Esophagus mucosa (tissue), 1 donor: ENCODE measurements around the gene CLHC1. TPM values are rescaled to one million over a fixed set of nuclear protein-coding genes. Genes with fewer than 3 reads are reported as not detected.
A peak's percentile ranks its signal among the peaks of the same experiment; 100 is the strongest.
"Not testable (repeated sequence)": the region's sequence is repeated elsewhere in the genome, so short reads cannot be mapped to it uniquely, and the experiment has no call there.

Experiments used
- ATAC-seq: fragments of 200-7000 bp; cut with Tn5 transposase; one replicate; pipeline ENCODE4 v1.9.1; 2020
- total RNA-seq: library from RNA; stranded (reverse); gene quantifications from one replicate; pipeline ENCODE4 v1.2.4, GENCODE V29; 2023
- donor health status: DM: yes; HTN: yes; CAD: no.

CLHC1 gene
- total RNA-seq, 1 donor from 2014 or later = 5.3 TPM

DNA sequence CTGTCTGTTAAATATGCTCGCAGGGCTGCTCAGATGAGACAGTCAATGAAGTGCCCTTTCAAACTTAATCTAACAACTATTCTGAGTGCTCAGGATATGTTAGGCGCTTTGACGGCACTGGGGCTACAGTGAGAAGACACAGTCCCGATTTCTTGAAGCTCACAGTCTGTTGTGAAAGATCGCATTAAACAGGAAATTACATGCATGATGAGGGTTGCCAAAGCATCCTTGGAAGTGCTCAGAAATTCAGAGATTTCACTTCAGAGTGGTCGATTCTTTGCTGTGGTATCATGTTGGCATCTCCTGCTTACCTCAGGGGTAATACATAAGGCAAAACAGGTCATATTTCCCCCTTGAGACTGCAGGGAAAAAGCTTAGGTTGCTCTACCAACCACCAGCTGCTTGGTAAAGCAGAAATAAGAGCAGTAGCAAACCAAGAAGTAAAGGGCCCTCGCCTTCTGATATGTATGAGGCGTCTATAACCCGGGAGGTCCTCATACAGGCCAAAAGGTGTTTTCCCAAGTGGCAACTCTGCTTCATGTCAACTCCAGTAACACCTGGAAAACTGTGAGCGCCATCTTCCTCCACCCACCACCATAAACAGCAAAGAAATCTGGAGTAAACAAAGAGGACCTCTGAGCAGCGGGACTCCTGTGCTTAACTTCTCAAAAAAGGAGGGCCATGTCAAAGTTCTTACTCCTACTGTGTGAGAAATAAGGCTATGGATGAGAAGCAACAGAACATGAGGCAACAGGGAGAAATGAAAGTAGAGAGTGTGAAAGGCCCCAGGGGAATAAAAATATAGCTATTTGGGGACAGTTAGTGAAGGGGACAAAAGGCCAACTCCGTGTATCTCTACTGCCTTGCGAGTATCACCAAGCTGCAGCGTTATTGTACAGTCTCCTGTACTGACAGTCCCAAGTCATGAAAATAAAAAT lies 79.3 kb downstream of the CLHC1 start:
- ATAC-seq = no peak

DNA sequence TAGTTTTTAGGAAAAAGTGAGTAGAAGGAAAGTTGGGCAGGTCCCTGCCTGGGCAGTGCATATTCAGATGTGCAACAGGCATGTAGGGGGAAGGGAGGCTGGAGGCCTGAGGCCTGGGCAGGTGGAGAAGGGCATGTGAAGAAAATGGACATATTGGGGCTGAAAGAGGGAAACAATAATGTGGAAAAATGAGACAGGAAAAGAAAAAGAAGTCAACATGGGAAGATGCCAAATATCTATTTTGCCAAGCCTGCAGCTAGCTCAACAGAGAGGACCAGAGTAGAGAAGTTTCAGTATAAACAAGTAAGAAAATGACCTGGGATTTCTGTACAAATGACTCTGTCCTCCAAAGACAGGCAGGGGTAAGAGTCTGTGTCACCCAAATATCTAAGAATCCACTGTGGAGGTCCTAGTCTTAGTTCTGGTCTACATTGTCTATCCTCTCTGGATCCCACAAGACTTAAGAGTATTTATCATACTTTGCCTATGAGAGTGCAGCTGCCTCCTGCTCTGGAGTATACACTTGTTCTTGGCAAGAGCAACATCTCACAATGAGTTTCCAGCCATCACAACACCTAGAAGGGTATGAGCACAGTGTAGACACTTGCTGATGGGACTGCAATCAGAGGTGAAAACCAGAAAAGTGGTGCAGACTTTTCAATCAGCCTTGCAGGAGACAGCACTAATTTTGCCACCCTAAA lies 80.2 kb downstream of the CLHC1 start:
- no peak for ATAC-seq

DNA sequence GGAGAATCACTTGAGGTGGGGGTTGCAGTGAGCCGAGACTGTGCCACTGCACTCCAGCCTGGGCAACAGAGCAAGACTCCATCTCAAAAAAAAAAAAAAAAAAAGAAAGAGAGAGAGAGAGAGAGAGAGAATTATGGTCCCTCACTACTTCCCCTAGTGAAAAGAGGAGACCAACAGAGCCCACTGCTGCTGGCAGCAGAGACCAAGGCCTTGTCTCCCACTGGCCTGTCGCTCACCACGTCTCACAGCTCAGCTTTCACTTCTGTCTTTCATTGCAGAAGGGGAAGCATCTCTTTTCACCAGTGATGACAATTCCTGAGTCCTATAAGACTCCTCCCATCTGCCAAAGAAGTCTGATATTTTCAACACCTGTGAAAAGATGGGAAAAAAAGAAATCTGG lies 81.3 kb downstream of the CLHC1 start:
- no peak for ATAC-seq

DNA sequence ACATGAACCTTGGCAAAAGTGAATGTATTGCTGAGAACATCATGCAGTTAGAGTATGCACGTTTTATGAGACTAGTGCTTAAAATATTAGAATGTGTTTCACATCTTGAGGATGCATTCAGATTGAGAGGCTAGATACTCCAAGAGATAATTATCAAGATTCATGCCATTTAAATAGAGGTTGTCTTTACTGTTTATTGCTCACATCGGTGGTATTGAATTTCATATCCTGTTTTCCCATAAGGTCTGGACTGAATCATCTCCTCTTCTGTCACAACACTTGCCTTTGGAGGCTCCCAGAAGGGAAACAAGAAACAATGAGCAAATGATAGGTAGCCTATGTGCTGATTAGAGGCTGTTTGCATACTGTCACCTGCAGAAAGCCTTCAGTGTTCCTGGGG lies 83.8 kb downstream of the CLHC1 start:
- ATAC-seq = no peak

DNA sequence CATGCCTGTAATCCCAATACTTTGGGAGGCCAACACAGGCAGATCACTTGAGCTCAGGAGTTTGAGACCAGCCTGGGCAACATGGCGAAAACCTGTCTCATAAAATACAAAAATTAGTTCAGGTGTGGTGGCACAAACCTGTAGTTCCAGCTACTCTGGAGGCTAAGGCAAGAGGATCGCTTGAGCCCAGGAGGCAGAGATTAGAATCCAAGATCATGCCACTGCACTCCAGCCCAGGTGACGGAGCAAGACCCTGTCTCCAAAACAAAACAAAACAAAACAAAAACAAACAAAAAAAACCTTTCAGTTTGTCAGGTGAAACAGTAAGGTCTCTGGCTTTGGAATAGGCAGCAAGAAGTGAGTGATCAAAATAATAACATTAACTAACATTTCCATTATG lies 84.6 kb downstream of the CLHC1 start:
- no peak for ATAC-seq

DNA sequence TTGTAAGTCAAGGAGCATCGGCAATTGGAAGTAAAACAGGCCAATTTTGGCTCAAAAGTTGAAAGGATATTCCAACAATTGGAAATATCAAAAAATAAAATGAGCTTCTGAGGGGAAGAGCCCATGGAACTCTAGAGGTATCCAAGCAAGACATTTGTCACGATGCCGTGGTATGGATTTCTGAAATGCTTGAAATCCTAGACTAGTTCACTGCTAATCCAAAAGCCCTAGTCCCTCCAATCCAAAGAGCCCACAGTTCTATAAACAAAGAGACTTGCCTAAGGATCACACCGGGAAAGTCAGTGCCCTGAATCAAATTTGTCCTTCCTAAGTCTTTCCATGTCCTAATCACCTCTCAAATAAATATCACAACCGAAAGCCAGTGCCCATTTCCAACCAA lies 85.1 kb downstream of the CLHC1 start:
- no peak for ATAC-seq

DNA sequence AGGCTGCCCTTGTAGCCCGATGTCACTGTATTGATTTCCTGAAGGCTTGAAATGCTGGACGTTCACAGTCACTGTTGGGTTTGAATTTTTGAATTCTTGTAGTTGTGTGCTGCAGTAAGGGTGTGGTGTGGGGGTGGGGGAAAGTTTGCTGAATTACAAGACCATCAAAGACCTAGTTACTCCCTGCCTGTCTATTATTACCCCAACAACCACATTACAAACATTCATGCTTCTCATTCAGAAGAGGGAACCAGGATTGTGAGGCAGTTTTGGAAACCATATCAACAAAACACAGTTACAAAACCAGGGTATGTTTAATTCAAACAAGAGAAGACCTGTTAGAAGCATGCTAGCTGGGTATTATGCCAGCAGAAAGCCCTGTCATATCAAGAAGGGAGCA lies 85.8 kb downstream of the CLHC1 start:
- ATAC-seq = no peak

DNA sequence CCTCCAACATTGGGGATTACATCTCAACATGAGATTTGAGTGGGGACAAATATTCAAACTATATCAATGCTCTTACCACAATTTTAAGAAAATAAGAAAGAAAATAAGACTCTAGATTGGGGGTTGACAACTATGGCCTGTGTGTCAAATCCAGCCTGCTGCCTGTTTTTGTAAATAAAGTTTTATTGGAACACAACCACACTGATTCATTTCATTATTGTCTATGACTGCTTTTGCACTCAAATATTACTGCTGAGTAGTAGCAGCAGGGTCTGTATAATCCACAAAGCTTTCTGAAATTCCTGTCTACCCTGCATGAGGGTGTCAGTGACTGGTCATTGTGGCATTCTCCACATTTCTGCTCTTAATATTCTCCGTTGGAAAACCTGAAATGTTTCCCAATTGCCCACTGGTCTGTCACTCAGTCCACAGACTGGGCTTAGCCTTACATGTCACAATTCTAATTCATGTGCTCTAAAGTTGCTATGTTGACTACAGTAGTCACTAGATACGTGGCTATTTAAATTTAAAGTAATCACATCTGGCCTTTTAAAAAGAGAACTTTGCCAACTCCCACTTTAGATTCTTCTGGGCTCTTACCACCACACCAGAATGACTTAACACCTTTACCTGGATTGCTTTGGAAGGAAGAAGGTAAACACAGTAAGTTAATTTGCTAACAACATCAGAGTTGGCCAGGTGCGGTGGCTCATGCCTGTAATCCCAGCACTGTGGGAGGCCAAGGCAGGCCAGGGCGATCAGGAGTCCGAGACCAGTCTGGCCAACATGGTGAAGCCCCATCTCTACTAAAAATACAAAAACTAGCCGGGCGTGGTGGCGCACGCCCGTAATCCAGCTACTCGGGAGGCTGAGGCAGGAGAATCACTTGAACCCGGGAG lies 86.9 kb downstream of the CLHC1 start:
- ATAC-seq = no peak

DNA sequence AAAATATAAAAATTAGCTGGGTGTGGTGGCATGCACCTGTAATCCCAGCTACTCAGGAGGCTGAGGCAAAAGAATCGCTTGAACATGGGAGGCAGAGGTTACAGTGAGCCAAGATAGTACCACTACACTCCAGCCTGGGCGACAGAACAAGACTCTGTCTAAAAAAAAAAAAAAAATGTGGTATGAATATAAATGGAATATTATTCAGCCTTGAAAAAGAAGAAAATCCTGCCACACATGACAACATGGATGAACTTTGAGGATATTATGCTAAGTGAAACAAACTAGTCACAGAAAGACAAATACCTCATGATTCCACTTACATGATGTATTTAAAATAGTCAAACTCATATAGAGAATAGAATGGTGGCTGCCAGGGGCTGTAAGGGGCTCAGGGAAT lies 88.4 kb downstream of the CLHC1 start:
- not testable (repeated sequence) for ATAC-seq

DNA sequence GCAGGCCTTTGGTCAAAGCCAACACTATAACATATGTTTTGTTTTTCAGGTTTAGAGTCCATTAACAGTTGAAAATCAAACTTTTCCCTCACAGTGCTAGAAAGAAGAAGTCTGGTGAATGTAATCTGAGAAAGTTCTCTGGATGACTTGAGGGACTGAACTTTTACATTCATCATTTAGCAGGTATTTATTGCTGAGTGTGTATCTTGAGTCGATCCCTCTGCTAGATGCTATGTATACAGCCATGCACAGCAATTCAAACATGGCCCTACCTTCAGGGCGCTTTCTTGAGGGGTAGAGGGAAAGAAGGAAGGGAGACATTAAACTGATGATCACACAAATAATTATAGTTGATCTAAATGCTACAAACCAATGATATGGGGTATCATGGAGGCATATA lies 89.6 kb downstream of the CLHC1 start:
- no peak for ATAC-seq

DNA sequence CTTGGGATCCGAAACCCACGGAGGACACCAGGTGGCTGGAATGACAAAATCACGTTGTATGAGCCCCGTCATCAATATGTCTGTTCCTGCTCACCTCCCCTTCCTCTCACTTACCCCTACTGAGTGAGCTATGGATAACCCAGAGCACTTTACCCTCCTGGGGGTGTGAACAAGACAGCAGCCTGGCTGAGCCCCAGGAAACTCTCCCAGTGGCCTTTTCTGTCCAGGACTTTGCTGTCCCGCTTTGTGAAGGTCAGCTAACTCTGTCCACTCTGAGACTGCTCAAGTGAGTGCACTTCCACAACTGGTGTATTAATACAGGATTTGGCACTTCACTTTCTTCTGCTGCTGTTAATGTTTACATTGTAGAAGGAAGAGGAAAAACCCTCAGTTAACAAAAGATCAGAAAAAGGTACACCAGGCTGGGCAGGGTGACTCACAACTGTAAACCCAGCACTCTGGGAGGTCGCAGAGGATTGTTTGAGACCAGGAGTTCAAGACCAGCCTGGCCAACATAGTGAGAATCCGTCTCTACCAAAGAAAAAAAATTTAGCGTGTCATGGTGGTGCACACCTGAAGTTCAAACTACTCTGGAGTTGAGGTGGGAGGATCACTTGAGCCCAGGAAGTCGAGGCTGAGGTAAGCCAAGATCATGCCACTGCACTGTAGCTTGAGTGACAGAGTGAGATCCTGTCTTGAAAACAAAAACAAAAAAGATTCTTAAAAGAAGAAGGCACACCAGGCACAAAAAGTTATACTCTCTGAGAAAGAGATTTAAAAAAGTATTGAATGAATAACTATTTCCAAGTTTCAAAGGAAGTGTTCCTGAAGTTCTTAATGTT lies 90.3 kb downstream of the CLHC1 start:
- peak; percentile 35 for ATAC-seq

DNA sequence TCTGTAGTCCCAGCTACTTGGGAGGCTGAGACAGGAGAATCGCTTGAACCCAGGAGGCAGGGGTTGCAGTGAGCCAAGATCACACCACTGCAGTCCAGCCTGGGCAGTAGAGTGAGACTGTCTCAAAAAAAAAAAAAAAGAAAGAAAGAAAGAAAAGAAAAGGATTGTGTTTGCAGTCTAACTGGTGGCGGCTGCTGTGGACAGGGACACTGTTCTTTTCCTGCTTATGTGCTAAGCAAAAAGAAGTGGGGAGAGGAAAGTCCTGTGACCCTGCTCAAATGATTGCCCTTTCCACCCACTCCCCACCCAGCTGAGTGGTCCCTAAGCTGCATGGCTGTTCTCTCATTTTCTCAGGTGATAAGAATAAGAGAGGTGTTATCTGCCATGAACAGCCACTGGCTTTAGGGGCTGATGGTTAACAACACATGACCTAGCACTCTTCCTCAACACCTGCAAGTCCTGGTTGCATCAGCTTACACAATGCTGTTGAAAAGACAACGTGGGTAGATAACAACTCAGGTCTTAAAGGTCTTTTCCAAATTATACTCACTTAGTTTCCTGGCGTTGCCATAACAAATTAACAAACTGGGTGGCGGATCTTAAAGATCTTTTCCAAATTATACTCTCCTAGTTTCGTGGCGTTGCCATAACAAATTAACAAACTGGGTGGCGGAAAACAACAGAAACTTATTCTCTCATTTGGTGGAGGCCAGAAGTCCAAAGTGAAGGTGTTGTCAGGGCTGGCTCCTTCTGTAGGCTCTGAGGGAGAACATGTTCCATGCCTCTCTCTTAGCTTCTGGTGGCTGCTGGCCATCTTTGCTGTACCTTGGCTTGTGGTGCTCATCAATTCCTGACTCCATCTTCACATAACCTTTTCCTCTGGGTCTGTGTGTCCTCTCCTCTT lies 91.5 kb downstream of the CLHC1 start:
- ATAC-seq = no peak

DNA sequence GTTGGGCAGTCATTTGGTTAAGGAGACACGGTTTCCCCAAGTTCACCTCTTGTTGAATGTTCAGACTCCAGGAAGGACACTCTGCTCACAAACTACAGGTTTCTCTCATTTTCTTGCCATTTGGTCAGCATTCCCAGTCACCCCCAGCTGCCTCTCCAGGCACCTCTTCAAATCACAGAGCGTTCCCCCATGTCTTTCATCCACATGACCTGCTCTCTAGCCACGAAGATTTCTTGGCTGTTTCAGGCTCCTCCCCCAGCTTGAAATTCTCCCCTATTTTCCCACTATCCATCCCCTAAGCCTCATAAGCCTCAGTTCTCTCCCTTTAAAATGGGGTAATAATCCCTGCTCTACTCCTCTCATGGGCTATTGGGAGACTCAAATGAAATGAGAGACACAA lies 92.8 kb downstream of the CLHC1 start:
- ATAC-seq = no peak

DNA sequence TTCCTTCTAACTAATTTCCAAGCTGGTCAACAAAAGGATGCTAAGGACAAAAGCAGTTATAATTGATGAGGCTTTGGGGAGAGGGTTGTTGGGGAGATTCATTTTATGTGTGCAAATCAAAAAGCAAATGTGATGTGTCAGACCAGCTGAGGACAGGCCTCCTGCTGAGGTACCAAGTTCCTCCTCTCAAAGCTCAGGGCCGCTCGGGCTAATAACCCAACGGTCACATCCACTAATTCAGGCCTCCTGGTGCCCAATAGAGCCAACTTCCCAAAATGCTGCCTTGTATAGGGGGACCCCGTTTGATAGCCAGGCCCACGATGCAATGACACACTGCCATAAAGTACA lies 93.2 kb downstream of the CLHC1 start:
- ATAC-seq = no peak

DNA sequence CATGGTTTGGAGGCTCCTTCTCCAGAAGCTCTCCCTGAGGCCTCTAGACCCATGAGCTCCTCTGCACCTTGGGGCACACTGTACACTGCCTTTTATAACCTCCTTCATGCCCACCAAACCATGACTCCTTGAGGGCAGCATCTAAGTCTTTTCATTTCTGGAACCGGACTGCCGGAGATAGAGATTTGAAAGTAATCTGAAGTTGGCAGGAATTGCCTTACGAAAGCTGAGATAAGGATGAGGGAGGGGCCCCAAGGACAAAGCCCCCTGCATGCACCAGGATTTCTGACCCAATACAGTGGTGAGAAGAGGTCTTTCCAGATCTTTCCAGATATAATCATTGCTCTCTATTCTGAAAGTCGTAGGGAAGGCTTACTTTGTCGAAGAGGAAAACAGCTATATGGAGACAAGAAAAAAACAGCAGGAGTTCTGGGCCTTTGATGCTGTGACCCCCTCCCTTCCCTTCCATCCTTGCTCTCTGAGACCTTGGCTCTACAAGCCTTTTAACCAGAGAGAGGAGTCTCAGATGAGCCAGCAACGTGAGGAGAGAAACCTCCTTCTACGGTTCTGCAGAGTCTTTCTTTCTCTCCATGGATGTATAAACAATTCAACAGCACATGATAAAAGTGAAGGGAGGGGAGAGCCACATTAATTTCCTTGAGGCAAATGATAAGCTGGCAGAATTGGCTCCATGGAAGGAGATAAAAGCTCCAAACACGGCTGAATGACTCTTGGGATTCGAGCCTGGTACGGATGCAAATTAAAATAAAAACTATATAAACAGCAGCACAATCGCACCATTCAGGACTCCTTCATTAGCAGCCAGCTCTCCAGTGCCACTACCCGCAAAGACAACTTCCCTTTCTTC lies 93.8 kb downstream of the CLHC1 start:
- no peak for ATAC-seq

DNA sequence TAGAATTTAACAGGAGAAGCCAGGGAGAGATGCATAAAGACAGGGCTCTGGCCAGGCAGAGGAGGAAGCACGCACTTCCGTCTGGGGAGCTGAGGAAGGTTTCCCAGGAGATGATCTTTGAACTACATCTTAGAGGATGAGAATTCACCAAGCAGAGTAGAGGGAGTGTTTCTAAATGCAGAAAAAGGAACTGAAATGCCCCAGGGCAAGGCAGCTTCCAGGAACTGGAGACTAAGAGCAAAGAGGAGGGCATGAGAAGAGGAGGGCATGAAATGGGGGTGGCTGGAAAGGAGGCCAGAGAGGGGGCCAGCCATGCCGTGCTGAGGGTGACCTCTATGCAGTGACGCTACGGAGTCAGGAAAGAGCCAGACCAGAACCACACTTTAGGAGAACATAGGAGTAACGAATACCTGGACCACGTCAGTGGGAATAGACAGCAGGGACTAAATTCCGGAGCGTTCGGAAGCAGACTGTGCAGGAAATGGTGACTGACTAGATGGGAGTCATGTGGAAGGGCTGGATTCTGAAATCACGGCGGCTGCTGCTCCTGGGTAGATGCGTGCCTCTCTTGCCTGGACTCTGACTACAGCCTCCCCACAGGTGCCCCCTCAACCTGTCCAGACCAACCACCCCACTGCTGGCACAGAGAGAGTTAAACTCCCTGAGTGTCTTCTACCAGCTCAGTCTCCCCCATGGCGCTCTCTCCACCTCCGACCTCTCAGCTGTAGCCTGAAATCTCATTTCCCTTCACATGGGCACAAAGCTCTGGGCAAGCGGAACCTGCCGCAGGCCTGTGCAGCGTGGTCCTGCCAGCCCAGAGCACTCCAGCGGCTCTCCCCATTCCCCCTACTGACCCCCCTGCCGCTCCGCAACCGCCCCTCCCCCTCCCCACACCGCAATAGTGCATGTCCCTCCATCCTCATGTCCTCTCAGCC lies 94.8 kb downstream of the CLHC1 start:
- ATAC-seq = no peak

DNA sequence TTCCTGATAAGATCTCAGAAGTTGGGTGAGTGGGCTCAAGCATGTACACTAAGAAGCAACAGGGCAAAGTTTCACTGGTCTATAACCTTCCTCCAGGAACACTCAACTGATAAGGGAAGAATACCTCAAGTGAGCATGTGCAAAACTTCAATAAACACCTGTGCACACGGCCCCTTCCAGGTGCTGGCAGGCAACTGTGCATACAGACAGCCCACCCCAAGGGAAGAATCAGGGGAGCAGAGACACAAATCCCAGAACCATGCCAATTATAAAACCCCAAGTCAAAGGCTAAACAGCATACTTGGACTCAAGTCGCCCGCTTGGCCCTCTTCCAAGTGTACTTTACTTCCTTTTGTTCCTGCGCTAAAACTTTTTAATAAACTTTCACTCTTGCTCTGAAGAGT lies 96.0 kb downstream of the CLHC1 start:
- ATAC-seq = no peak

DNA sequence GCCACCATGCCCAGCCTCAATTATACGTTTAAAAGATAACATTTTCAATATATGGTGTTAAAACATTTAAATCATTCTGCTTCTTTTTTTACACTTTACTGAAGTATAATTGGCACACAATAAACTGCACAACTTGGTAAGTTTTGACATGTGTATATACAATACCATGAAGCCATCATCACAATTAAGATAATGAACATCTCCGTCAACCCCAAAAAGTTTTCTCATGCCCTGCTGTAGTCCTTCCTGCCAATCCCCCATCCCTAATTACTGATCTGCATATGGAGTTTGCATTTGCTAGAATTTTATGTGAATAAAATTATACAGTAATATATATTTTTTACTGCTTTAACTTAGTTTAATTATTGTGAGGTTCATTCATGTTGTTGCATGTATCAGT lies 96.6 kb downstream of the CLHC1 start:
- ATAC-seq = no peak

DNA sequence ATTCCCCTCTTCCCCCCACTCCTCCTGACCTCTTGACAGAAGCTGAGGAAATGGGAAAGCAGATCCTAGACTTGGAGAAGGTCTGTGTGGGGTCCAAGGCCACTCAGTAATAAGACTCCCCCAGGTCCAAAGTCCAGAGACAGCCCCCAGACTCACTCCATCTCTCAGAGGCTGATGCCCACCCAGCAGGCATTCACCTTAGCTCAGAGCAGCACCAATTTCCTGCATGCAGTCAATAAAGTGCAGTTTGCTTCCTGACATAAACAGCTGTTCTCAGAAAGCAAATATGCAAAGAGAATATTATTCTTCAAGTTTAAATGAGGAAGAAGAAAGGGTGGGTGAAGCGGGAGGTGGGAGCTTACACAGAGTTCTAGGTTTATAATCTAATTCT lies 97.8 kb downstream of the CLHC1 start:
- ATAC-seq = peak; percentile 24
